ENCODE measurements around the gene PEX11B.
A peak's percentile ranks its signal among the peaks of the same experiment; 100 is the strongest.

Gene PEX11B

DNA sequence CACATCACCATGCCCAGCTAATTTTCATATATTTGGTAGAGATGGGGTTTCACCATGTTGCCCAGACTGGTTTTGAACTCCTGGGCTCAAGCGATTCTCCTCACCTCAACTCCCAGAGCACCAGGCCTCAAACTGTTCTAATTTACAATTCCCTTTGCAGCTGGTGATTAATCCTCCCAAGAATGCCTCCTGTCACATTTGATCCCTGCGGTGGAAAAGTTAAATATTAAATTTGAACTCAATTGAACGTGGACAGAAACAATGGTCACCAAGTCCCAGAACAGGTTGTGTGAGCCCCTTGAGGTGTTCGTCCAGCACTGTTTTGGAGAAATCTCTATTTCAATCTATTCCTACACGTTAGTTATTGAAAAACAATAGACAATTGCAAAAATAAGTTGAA is 30.9 kb downstream of the PEX11B start:
- no peak for DNase-seq
- no peaks in the 10 kb centered on the region for H3K9me3 ChIP-seq
- peaks cover 6% of the 10 kb centered on the region; the same call in 1 of the 2 replicates for H3K4me1 ChIP-seq
- H3K27me3 ChIP-seq: peaks cover 9% of the 10 kb centered on the region; the same call in 1 of the 2 replicates
- no peak overlapping the region for H3K4me3 ChIP-seq (ENCODE audit: low read depth, low read length)
- no peaks in the 10 kb centered on the region for H3K36me3 ChIP-seq
- TF ChIP-seq CTCF (IDR thresholded peaks at IDR 0.05; ENCODE audit: low read depth, low read length): no peak

GRCh38 chr1:145886816-145887215 is 31.7 kb downstream of the PEX11B start:
- no peak for TF ChIP-seq CTCF (IDR thresholded peaks at IDR 0.05; ENCODE audit: low read depth, low read length)
- H3K4me1 ChIP-seq: no peaks in the 10 kb centered on the region
- no peak for DNase-seq

GRCh38 chr1:145886390-145886789 is 32.1 kb downstream of the PEX11B start:
- Histone ChIP-seq H3K9me3 (no peaks in the 10 kb centered on the region), H3K27me3 (peaks cover 9% of the 10 kb centered on the region; the same call in 1 of the 2 replicates), H3K4me1 (no peaks in the 10 kb centered on the region), H3K36me3 (no peaks in the 10 kb centered on the region), H3K4me3 (ENCODE audit: low read depth, low read length) (peak overlapping the region; percentile 75)
- DNase-seq: no peak
- TF ChIP-seq CTCF (IDR thresholded peaks at IDR 0.05; ENCODE audit: low read depth, low read length): no peak

More at GRCh38 chr1:145886816-145887215, 31.7 kb downstream of the PEX11B start:
- Histone ChIP-seq H3K4me3 (ENCODE audit: low read depth, low read length) (no peak overlapping the region), H3K36me3 (no peaks in the 10 kb centered on the region), H3K27me3 (peaks cover 9% of the 10 kb centered on the region; the same call in 1 of the 2 replicates), H3K9me3 (no peaks in the 10 kb centered on the region)

GRCh38 chr1:145885738-145886287 is 32.7 kb downstream of the PEX11B start, which contains the start of gene ANKRD35:
TSS of gene ANKRD35 (minus strand) at chr1:145885866. CDS start at chr1:145885758, 108 bp downstream.
- no peak for TF ChIP-seq CTCF (IDR thresholded peaks at IDR 0.05; ENCODE audit: low read depth, low read length)
- no peaks in the 10 kb centered on the region for H3K4me1 ChIP-seq
- DNase-seq: peak; percentile 90
- peak within 1 kb of the TSS; percentile 75 for H3K4me3 ChIP-seq (ENCODE audit: low read depth, low read length)
- peaks cover 9% of the 10 kb centered on the region; the same call in 1 of the 2 replicates for H3K27me3 ChIP-seq
- H3K9me3 ChIP-seq: no peaks in the 10 kb centered on the region
- no peaks in the 10 kb centered on the region for H3K36me3 ChIP-seq

DNA sequence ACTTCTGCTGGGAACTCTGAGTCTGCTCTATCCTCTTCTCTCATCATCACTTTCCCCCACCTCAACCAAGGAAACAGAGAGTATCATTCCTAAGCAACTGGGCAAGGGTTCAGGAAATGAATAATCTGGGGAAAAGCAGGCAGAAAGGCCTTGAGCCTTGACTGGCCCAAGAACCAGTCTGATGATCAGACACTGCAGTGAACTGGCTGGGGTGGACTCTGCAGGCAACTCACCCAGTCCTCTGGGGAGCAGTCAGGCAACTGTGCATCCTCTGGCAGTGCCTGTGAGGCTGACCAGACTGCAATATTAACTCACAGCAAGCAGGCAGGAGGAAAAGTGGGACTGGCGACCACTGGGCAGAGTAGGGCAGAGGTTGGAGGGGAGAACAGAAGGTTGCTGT is 33.8 kb downstream of the PEX11B start:
- Histone ChIP-seq H3K27me3 (peaks cover 9% of the 10 kb centered on the region; the same call in 1 of the 2 replicates), H3K4me3 (ENCODE audit: low read depth, low read length) (no peak overlapping the region), H3K9me3 (no peaks in the 10 kb centered on the region), H3K4me1 (no peaks in the 10 kb centered on the region), H3K36me3 (no peaks in the 10 kb centered on the region)
- DNase-seq: no peak
- no peak for TF ChIP-seq CTCF (IDR thresholded peaks at IDR 0.05; ENCODE audit: low read depth, low read length)

DNA sequence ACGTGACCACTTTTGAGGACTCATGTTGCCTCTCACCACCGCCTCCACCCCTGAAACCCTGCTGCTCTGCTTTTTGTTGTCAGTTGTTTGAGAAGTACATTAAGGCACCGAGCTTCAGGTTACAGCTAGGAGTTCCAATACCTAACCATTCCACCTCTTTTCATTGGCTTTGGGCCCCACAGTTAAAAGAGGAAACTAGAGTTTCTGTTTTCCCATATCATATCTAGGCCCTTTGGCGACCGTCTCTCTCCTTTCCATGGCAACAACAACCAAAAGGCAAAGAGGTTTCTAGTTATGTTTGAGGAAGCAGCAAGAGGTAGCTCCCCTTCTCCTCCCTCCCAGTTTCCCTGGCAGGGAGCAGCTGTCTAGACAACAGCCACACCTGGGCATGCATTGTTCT is 38.7 kb downstream of the PEX11B start:
- DNase-seq: no peak
- H3K4me3 ChIP-seq (ENCODE audit: low read depth, low read length): no peak overlapping the region

More for the DNA sequence above, 38.7 kb downstream of the PEX11B start:
- Histone ChIP-seq H3K4me1 (no peaks in the 10 kb centered on the region), H3K9me3 (no peaks in the 10 kb centered on the region), H3K36me3 (no peaks in the 10 kb centered on the region), H3K27me3 (peaks cover 6% of the 10 kb centered on the region; the same call in 1 of the 2 replicates)
- TF ChIP-seq CTCF (IDR thresholded peaks at IDR 0.05; ENCODE audit: low read depth, low read length): no peak

Data from BE2C (cell line).